Measurements from ENCODE around the gene MTFR1L.
A peak's percentile ranks its signal among the peaks of the same experiment; 100 is the strongest.

The MTFR1L gene

GRCh38 chr1:25798666-25799351 is 20.9 kb upstream of the MTFR1L start:
- Histone ChIP-seq H3K36me3 (ENCODE audit: control insufficient read depth, insufficient read depth, low read length) (no peaks in the 10 kb centered on the region), H3K27me3 (replicated peaks; ENCODE audit: control insufficient read depth, insufficient read depth, low read length) (peaks cover 3% of the 10 kb centered on the region), H3K4me3 (replicated peaks; ENCODE audit: low read depth, low read length) (no peak overlapping the region)
- no peak for DNase-seq (ENCODE audit: extremely low read depth, insufficient read length)
- TF ChIP-seq CTCF (IDR thresholded peaks at IDR 0.05; ENCODE audit: insufficient read depth, low read length, poor library complexity, severe bottlenecking), result no peak

DNA sequence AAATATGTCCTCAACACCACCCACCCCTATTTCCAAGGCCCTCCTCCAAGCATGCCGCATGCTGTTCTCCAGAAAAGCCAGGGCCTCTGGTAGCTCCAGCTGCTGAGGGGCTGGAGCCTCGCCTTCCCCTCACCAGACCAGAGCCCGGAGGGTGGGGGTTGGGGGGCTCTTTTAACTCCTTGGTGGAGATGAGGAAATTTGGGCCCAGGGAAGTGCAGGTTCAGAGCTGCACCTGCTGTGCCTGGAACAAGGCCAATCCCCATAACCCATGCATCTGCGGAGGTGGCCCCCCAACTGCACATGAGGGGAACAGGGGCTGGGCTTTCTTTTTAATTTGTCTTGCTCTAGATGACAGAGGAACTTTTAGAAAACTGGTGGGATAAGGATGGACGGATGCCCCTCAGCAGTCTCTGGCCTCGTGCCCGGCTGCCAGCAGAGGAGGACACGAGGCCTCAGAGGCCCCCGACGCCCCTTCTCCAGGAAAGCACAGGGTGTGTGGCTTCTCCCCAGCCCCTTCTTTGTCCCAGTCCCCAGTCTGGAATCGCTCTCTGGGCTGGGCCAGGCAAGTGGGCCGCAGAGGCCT is 20.3 kb upstream of the MTFR1L start:
- peaks cover 3% of the 10 kb centered on the region for H3K27me3 ChIP-seq (replicated peaks; ENCODE audit: control insufficient read depth, insufficient read depth, low read length)
- no peak for TF ChIP-seq CTCF (IDR thresholded peaks at IDR 0.05; ENCODE audit: insufficient read depth, low read length, poor library complexity, severe bottlenecking)
- no peak for DNase-seq (ENCODE audit: extremely low read depth, insufficient read length)
- peak overlapping the region; percentile 31; the same call in 1 of the 2 replicates for H3K4me3 ChIP-seq (replicated peaks; ENCODE audit: low read depth, low read length)
- no peaks in the 10 kb centered on the region for H3K36me3 ChIP-seq (ENCODE audit: control insufficient read depth, insufficient read depth, low read length)

DNA sequence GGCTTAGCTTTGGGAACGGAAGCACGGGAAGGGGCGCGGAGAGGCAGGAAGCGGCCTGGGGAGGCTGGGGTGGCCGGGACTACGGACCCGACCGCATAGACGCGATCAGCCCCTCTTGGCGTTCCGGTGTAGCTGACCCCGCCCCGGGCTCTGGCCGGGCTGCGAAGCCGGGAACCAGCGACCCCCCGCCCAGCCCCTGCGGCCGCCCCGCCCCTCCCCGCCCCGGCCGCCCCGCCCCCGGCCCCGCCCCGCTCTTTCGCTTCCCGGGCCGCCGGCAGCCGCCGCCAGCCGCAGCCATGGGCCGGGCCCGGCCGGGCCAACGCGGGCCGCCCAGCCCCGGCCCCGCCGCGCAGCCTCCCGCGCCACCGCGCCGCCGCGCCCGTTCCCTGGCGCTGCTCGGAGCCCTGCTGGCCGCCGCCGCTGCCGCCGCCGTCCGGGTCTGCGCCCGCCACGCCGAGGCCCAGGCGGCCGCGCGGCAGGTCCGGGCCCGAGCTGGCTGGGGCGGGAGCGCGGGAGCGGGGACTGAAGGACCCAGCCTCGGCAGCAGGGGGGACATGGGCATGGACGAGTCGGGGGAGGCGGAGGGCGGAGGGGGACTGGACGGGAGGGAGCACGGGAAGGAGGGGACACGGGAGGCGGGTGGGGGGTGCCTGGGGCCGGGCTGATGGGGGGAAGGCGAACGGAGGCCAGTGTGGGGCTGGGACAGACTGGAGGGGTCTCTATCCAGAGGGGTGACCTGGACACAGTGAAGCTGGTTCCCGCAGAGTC is 19.6 kb upstream of the MTFR1L start, which contains the start of gene SELENON:
Gene SELENON (plus strand): TSS at position 259 of the 768 bp plus-strand sequence. CDS start 38 bp downstream, at position 297.
- H3K36me3 ChIP-seq (ENCODE audit: control insufficient read depth, insufficient read depth, low read length), result no peaks in the 10 kb centered on the region
- DNase-seq (ENCODE audit: extremely low read depth, insufficient read length), result no peak
- H3K27me3 ChIP-seq (replicated peaks; ENCODE audit: control insufficient read depth, insufficient read depth, low read length), result peaks cover 3% of the 10 kb centered on the region
- TF ChIP-seq CTCF (IDR thresholded peaks at IDR 0.05; ENCODE audit: insufficient read depth, low read length, poor library complexity, severe bottlenecking), result no peak
- H3K4me3 ChIP-seq (replicated peaks; ENCODE audit: low read depth, low read length), result peak within 1 kb of the TSS; percentile 37

GRCh38 chr1:25800703-25801377 is 18.9 kb upstream of the MTFR1L start:
- no peaks in the 10 kb centered on the region for H3K36me3 ChIP-seq (ENCODE audit: control insufficient read depth, insufficient read depth, low read length)
- no peak for TF ChIP-seq CTCF (IDR thresholded peaks at IDR 0.05; ENCODE audit: insufficient read depth, low read length, poor library complexity, severe bottlenecking)
- DNase-seq (ENCODE audit: extremely low read depth, insufficient read length), result no peak
- H3K27me3 ChIP-seq (replicated peaks; ENCODE audit: control insufficient read depth, insufficient read depth, low read length), result peaks cover 3% of the 10 kb centered on the region
- H3K4me3 ChIP-seq (replicated peaks; ENCODE audit: low read depth, low read length), result no peak overlapping the region

- no peak for TF ChIP-seq CTCF (IDR thresholded peaks at IDR 0.05; ENCODE audit: insufficient read depth, low read length, poor library complexity, severe bottlenecking)
- H3K27me3 ChIP-seq (replicated peaks; ENCODE audit: control insufficient read depth, insufficient read depth, low read length), result peaks cover 3% of the 10 kb centered on the region
- no peaks in the 10 kb centered on the region for H3K36me3 ChIP-seq (ENCODE audit: control insufficient read depth, insufficient read depth, low read length)
- no peak for DNase-seq (ENCODE audit: extremely low read depth, insufficient read length)
- no peak overlapping the region for H3K4me3 ChIP-seq (replicated peaks; ENCODE audit: low read depth, low read length)
These were observed 16.8 kb upstream of the MTFR1L start for GRCh38 chr1:25802915-25803314.
